Coronary artery (tissue), 2 donors: ENCODE data around the gene SFTPA2.

Experiments used
- DNase-seq: peaks from one replicate; pipeline ENCODE4 v3.0.0-alpha.2; 2017; ENCODE audit warnings: low spot score
- H3K27ac ChIP-seq, 2 donors: fragments of 200-600 bp; sonication (generic); one replicate each; pipeline ENCODE4 v1.5.1; 2016 to 2019
- H3K4me3 ChIP-seq: fragments of 200-600 bp; sonication (generic); 2 replicates; pipeline ENCODE4 v1.5.1; 2016; ENCODE audit warnings: mild to moderate bottlenecking, moderate library complexity
- CTCF ChIP-seq: fragments of 200-600 bp; sonication (generic); IDR thresholded peaks from one replicate; pipeline ENCODE4 v1.5.1; 2019; ENCODE audit warnings: antibody characterized with exemption

SFTPA2 gene

DNA sequence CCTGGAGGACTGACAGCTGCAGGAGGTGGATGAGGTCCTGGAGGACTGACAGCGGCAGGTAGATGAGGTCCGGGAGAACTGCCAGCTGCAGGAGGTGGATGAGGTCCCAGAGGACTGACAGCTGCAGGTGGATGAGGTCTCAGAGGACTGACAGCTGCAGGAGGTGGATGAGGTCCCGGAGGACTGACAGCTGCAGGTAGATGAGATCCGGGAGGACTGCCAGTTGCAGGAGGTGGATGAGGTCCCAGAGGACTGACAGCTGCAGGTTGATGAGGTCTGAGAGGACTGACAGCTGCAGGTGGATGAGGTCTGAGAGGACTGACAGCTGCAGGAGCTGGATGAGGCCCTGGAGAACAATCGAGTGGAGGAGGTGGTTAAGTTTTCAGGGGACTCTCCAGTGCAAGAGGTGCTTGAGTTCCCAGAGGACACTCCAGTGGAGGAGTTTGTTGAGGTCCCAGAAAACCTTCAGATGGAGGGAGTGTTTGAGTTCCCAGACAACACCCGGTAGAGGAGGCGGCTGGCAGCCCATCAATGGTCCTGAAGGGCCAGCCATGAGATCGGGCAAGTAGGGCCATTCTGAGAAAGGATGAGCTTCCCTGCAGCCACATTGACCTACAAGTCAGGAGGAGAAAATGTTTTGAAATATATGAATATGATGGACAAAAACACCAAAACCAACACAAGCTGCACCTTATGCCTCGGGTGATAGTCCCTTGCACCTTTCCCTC, 52.6 kb downstream of the SFTPA2 start:
- Histone ChIP-seq H3K27ac (no peak overlapping the region), H3K4me3 (no peak overlapping the region)
- DNase-seq = no peak
- TF ChIP-seq CTCF = no peak
